K562 (cell line): ENCODE data around the gene DRC1.

Experiments used
- BDP1 ChIP-seq: IDR thresholded peaks from 3 replicates; pipeline ENCODE4 v1.6.1; 2011; ENCODE audit not compliant: insufficient read length, insufficient read depth
- GTF2F1 ChIP-seq: IDR thresholded peaks from 2 replicates; pipeline ENCODE4 v1.6.1; 2011; ENCODE audit warnings: low read depth, low read length, improper control_type of control experiment
- PCBP2 ChIP-seq: fragments of 200-400 bp; formaldehyde crosslinking; IDR thresholded peaks from 2 replicates; pipeline ENCODE4 v1.6.1; 2018; ENCODE audit warnings: low read length, low read depth, mild to moderate bottlenecking, moderate library complexity; ENCODE audit not compliant: poor library complexity, severe bottlenecking
- POLR2A ChIP-seq: fragments of 450-650 bp; conservative IDR thresholded peaks from 2 replicates; pipeline ENCODE4 v1.6.1; 2016
- SMARCA4 ChIP-seq: fragments of 450-650 bp; IDR thresholded peaks from 2 replicates; pipeline ENCODE4 v1.6.1; 2016
- TCF7L2 ChIP-seq: fragments of 150-350 bp; IDR thresholded peaks from 2 replicates; pipeline ENCODE4 v1.6.1; 2016; ENCODE audit warnings: low read depth, mild to moderate bottlenecking, low read length, moderate library complexity
- TEAD1 ChIP-seq, 2 experiments: fragments of 450-650 bp in 1 of 2; sonication (generic) in 1 of 2; formaldehyde crosslinking; IDR thresholded peaks; 2 replicates each; pipeline versions ENCODE4 v1.4.0 to v1.8.0; 2020 to 2022; ENCODE audit warnings: mild to moderate bottlenecking in 2 of 2, missing genetic modification reagents in 1 of 2
- TSC22D4 ChIP-seq: fragments of 450-650 bp; IDR thresholded peaks from 2 replicates; pipeline ENCODE4 v1.6.1; 2016; ENCODE audit warnings: missing genetic modification characterization, missing biosample characterization, control low read depth
- U2AF1 ChIP-seq: fragments of 200-400 bp; formaldehyde crosslinking; optimal IDR thresholded peaks from 2 replicates; pipeline ENCODE3; 2017; ENCODE audit warnings: mild to moderate bottlenecking, low read depth, low read length, moderate library complexity
- ZNF311 ChIP-seq: fragments of 250-450 bp; sonication (Bioruptor Pico); IDR thresholded peaks from 2 replicates; pipeline ENCODE4 v1.4.0; 2020; ENCODE audit warnings: mild to moderate bottlenecking, moderate library complexity
- TF ChIP-seq, protein P1 (sequence below): fragments of 250-450 bp; sonication (Bioruptor Pico); IDR thresholded peaks from 2 replicates; pipeline ENCODE4 v1.6.1; 2021; ENCODE audit warnings: mild to moderate bottlenecking

DNA sequence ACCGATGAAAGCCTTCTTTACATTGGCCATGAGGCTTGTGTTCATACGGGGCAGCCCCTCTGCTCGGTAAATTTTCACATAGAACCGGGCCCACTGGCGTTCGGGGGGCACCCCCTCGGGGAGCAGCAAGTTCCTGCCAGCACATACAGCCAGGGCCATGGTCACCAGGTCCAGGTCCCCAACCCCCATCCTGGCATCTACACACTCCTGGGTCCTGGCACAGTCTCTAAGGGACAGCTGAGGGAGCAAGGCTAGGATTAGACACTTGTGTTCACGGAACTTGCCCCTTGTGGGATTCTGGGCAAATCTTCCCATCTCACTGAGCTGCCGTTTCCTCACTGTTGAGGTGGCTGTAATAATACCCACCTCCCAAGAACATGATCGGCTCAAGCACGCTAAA lies 81.8 kb downstream of the DRC1 start:
- no peak for TF ChIP-seq ZNF311 (CRISPR knock-in tag)
- TF ChIP-seq TCF7L2, result no peak
- TF ChIP-seq, protein P1, sequence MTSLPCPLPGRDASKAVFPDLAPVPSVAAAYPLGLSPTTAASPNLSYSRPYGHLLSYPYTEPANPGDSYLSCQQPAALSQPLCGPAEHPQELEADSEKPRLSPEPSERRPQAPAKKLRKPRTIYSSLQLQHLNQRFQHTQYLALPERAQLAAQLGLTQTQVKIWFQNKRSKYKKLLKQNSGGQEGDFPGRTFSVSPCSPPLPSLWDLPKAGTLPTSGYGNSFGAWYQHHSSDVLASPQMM, result no peak
- TF ChIP-seq TSC22D4 (tag), result no peak
- no peak for TF ChIP-seq BDP1
- TF ChIP-seq GTF2F1, result no peak
- no peak for TF ChIP-seq TEAD1 (CRISPR knock-in tag; IDR thresholded peaks at IDR 0.05)
- TF ChIP-seq PCBP2, result no peak
- TF ChIP-seq U2AF1, result no peak
- no peak for TF ChIP-seq SMARCA4
- no peak for TF ChIP-seq POLR2A
